ENCODE measurements around the gene ASPA.
"Not testable (repeated sequence)": the region's sequence is repeated elsewhere in the genome, so short reads cannot be mapped to it uniquely, and the experiment has no call there.

ASPA gene

GRCh38 chr17:3475812-3476610, at the start of gene ASPA:
Gene ASPA (plus strand): TSS chr17:3475997. CDS start chr17:3476160, 163 bp downstream.
- no peak for DNase-seq

- DNase-seq = not testable (repeated sequence)
Observed at GRCh38 chr17:3433215-3433614, 42.6 kb upstream of the ASPA start.

GRCh38 chr17:3433741-3434140, 42.1 kb upstream of the ASPA start, which contains the start of gene OR1E2:
Gene OR1E2 (minus strand): TSS chr17:3433841. CDS start chr17:3433841, 0 bp downstream.
- no peak for DNase-seq

GRCh38 chr17:3438368-3438767, 37.4 kb upstream of the ASPA start:
- no peak for DNase-seq

GRCh38 chr17:3440451-3440850, 35.3 kb upstream of the ASPA start:
- DNase-seq = no peak

- no peak for DNase-seq
Observed at GRCh38 chr17:3447625-3448024, 28.2 kb upstream of the ASPA start.

GRCh38 chr17:3448059-3448665, 27.6 kb upstream of the ASPA start:
- no peak for DNase-seq

GRCh38 chr17:3466355-3466754, 9.4 kb upstream of the ASPA start:
- not testable (repeated sequence) for DNase-seq

GRCh38 chr17:3469529-3469928, 6.3 kb upstream of the ASPA start:
- DNase-seq = no peak

GRCh38 chr17:3471599-3471998, 4.2 kb upstream of the ASPA start, which contains the start of gene SPATA22:
Gene SPATA22 (minus strand): TSS chr17:3471819. CDS start chr17:3469325, 2,494 bp downstream.
- no peak for DNase-seq

GRCh38 chr17:3472137-3472536, 3.7 kb upstream of the ASPA start:
- no peak for DNase-seq

- no peak for DNase-seq
Observed at GRCh38 chr17:3474212-3474611, 1.6 kb upstream of the ASPA start.

GRCh38 chr17:3475251-3475685, 529 bp upstream of the ASPA start:
- no peak for DNase-seq

- no peak for DNase-seq
Observed at GRCh38 chr17:3479988-3480387, 4.2 kb downstream of the ASPA start.

- DNase-seq = no peak
Observed at GRCh38 chr17:3482852-3483251, 7.1 kb downstream of the ASPA start.

- DNase-seq = no peak
Observed at GRCh38 chr17:3485481-3486068, 9.8 kb downstream of the ASPA start.

- DNase-seq = no peak
Observed at GRCh38 chr17:3497101-3497500, 21.3 kb downstream of the ASPA start.

- DNase-seq = no peak
Observed at GRCh38 chr17:3501344-3501743, 25.5 kb downstream of the ASPA start.

GRCh38 chr17:3502466-3502865, 26.7 kb downstream of the ASPA start:
- no peak for DNase-seq

- no peak for DNase-seq
Observed at GRCh38 chr17:3503285-3503684, 27.5 kb downstream of the ASPA start.

- DNase-seq = no peak
Observed at GRCh38 chr17:3505008-3505407, 29.2 kb downstream of the ASPA start.

GRCh38 chr17:3506054-3506453, 30.3 kb downstream of the ASPA start:
- DNase-seq = no peak

GRCh38 chr17:3507071-3507470, 31.3 kb downstream of the ASPA start:
- DNase-seq = no peak

GRCh38 chr17:3507869-3508268, 32.1 kb downstream of the ASPA start:
- DNase-seq = no peak
